K562 (cell line): ENCODE measurements around the gene TULP3.

Source experiments
- CBX5 ChIP-seq: IDR thresholded peaks from 2 replicates; pipeline ENCODE4 v1.6.1; 2014; ENCODE audit warnings: low read depth, borderline replicate concordance
- CHD4 ChIP-seq: fragments of 200-600 bp; sonication (generic); IDR thresholded peaks from 3 replicates; pipeline ENCODE4 v1.6.1; 2012; ENCODE audit warnings: low read depth, mild to moderate bottlenecking, mixed read lengths, low read length, inconsistent platforms; ENCODE audit not compliant: insufficient read depth, insufficient replicate concordance, poor library complexity, severe bottlenecking
- CTBP1 ChIP-seq: fragments of 450-650 bp; IDR thresholded peaks from 2 replicates; pipeline ENCODE4 v1.6.1; 2016; ENCODE audit warnings: borderline replicate concordance
- CTCF ChIP-seq, 3 experiments: IDR thresholded peaks in 2 of 3; conservative IDR thresholded peaks in 1 of 3; 2 replicates each; pipeline ENCODE4 v1.5.1; 2011 to 2012; ENCODE audit warnings: low read length in 3 of 3, mild to moderate bottlenecking in 3 of 3, control low read depth in 2 of 3, improper control_type of control experiment in 1 of 3, inconsistent platforms in 1 of 3, low read depth in 1 of 3, mixed read lengths in 1 of 3, moderate library complexity in 1 of 3; ENCODE audit not compliant: insufficient read depth in 2 of 3
- FOSL1 ChIP-seq: fragments of 200-800 bp; sonication (Bioruptor generic); conservative IDR thresholded peaks from 2 replicates; pipeline ENCODE4 v1.6.1; 2016; ENCODE audit warnings: missing genetic modification characterization, missing compliant biosample characterization
- MAFK ChIP-seq: IDR thresholded peaks from 2 replicates; pipeline ENCODE4 v1.6.1; 2011; ENCODE audit warnings: low read length, improper control_type of control experiment
- NEUROD1 ChIP-seq: fragments of 150-350 bp; IDR thresholded peaks from 2 replicates; pipeline ENCODE4 v1.6.1; 2014; ENCODE audit warnings: borderline replicate concordance, low read length, low read depth; ENCODE audit not compliant: partially characterized antibody
- PHF8 ChIP-seq: fragments of 200-600 bp; sonication (generic); IDR thresholded peaks from 2 replicates; pipeline ENCODE4 v1.6.1; 2012; ENCODE audit warnings: mixed run types, mild to moderate bottlenecking, inconsistent platforms, low read length, moderate library complexity, borderline replicate concordance
- SRF ChIP-seq, 2 experiments: fragments of 250-450, 450-650 bp in 1 of 2; sonication (Bioruptor Pico) in 1 of 2; sonication (generic) in 1 of 2; formaldehyde crosslinking; IDR thresholded peaks; 2 replicates each; pipeline versions ENCODE4 v1.5.0 to v1.5.1; 2020 to 2022; ENCODE audit warnings: mild to moderate bottlenecking in 1 of 2, missing genetic modification reagents in 1 of 2
- ZBTB7A ChIP-seq: IDR thresholded peaks from 2 replicates; pipeline ENCODE4 v1.6.1; 2011; ENCODE audit warnings: low read depth, mild to moderate bottlenecking, low read length, moderate library complexity, borderline replicate concordance; ENCODE audit not compliant: control insufficient read depth
- ZKSCAN1 ChIP-seq: fragments of 150-350 bp; IDR thresholded peaks from 2 replicates; pipeline ENCODE4 v1.6.1; 2016; ENCODE audit warnings: low read depth, low read length
- ZNF121 ChIP-seq: sonication (generic); formaldehyde crosslinking; conservative IDR thresholded peaks from 2 replicates; pipeline ENCODE4 v1.8.0; 2022; ENCODE audit warnings: missing genetic modification reagents
- ZNF175 ChIP-seq: fragments of 200-800 bp; sonication (Bioruptor generic); IDR thresholded peaks from 2 replicates; pipeline ENCODE4 v1.6.1; 2016; ENCODE audit warnings: low read depth, mild to moderate bottlenecking, missing genetic modification characterization, missing compliant biosample characterization
- ZNF639 ChIP-seq, 2 experiments: fragments of 200-800 bp in 1 of 2; sonication (Bioruptor generic) in 1 of 2; sonication (generic) in 1 of 2; formaldehyde crosslinking in 1 of 2; IDR thresholded peaks in 1 of 2; conservative IDR thresholded peaks in 1 of 2; 2 replicates each; pipeline versions ENCODE4 v1.5.0 to v1.6.1; 2016 to 2020; ENCODE audit warnings: missing compliant biosample characterization in 1 of 2, missing genetic modification characterization in 1 of 2, missing genetic modification reagents in 1 of 2

GRCh38 chr12:2959192-2959504, 68.5 kb downstream of the TULP3 start, which contains the start of gene TEAD4:
- no peak for TF ChIP-seq CBX5
- TF ChIP-seq ZNF639 (CRISPR knock-in tag; conservative IDR thresholded peaks at IDR 0.05 in 1 of 2, IDR thresholded peaks at IDR 0.05 in 1 of 2) = no peak
- no peak for TF ChIP-seq ZKSCAN1
- no peak for TF ChIP-seq MAFK
- no peak for TF ChIP-seq CHD4
- no peak for TF ChIP-seq NEUROD1
- TF ChIP-seq CTCF (IDR thresholded peaks at IDR 0.05 in 2 of 3, conservative IDR thresholded peaks at IDR 0.05 in 1 of 3; ENCODE audit: insufficient read depth in 2 of 3, low read depth in 1 of 3, low read length in 3 of 3) = no peak
- no peak for TF ChIP-seq ZNF175 (CRISPR knock-in tag)
- TF ChIP-seq ZNF121 (CRISPR knock-in tag) = no peak
- no peak for TF ChIP-seq CTBP1
- TF ChIP-seq ZBTB7A = no peak
- no peak for TF ChIP-seq SRF (CRISPR knock-in tag; IDR thresholded peaks at IDR 0.05)
- no peak for TF ChIP-seq PHF8
- no peak for TF ChIP-seq FOSL1 (tag)
